Measurements from ENCODE around the gene CHCHD1.
A peak's percentile ranks its signal among the peaks of the same experiment; 100 is the strongest.

DNA sequence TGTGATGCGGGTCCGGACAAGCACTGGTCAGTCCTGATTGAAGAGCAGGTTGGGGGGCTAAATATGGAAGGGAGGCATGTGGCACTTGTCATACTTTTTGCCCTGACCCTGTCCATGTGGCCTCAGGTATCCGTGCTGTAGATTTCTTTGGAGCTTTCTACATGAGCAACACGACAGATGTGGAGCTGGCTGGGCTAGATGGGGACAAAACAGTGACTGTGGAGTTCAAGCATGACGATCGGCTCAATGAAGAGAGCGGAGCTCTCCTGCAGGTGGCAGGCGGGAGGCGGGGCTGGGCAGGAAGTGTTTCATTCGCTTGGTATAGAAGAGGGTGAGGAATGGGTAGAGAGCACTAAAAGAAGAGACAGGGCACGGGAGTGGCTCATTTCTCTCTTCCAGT is 13.0 kb upstream of the CHCHD1 start:
- peak; percentile 7 for TF ChIP-seq CTCF (IDR thresholded peaks at IDR 0.05; ENCODE audit: borderline replicate concordance, extremely low read depth, low read length, poor library complexity, severe bottlenecking)
- no peak for TF ChIP-seq EZH2 (IDR thresholded peaks at IDR 0.05; ENCODE audit: borderline replicate concordance, low read depth, low read length, severe bottlenecking)
